ENCODE measurements around the gene UGT1A1.

DNA sequence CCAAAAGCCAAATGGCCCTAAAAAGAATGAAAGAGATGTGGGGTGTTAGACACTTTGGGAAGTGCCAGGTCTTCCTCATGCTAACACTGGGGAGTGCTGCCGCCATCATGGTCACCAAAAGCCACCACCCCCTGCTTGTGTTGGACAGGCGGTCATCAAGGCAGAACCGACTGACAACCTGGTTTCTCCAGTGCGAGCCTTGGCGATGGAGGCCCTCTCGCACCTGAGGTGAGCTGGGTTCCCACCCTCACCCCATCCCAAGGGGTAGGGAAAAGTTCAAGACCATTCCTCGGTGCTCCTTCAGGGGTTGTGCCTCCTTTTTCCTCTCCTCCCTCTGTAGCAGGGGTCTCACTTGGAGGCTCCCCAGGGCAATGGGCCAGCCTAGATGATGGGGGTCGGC is 51.7 kb downstream of the UGT1A1 start:
- TF ChIP-seq, protein P1, sequence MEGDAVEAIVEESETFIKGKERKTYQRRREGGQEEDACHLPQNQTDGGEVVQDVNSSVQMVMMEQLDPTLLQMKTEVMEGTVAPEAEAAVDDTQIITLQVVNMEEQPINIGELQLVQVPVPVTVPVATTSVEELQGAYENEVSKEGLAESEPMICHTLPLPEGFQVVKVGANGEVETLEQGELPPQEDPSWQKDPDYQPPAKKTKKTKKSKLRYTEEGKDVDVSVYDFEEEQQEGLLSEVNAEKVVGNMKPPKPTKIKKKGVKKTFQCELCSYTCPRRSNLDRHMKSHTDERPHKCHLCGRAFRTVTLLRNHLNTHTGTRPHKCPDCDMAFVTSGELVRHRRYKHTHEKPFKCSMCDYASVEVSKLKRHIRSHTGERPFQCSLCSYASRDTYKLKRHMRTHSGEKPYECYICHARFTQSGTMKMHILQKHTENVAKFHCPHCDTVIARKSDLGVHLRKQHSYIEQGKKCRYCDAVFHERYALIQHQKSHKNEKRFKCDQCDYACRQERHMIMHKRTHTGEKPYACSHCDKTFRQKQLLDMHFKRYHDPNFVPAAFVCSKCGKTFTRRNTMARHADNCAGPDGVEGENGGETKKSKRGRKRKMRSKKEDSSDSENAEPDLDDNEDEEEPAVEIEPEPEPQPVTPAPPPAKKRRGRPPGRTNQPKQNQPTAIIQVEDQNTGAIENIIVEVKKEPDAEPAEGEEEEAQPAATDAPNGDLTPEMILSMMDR (IDR thresholded peaks at IDR 0.05) = no peak
- no peak for TF ChIP-seq EZH2 (IDR thresholded peaks at IDR 0.05; ENCODE audit: borderline replicate concordance, insufficient read depth, low read depth, low read length, poor library complexity, severe bottlenecking)
